ENCODE data around the gene PNKP. TPM values are rescaled to one million over a fixed set of nuclear protein-coding genes. Genes with fewer than 3 reads are reported as not detected.

The PNKP gene
- total and polyA plus RNA-seq, 9 of the 15 experiments (the other 6 are each of a cell fraction or from before 2014, with no cell fraction given): 2.8 to 85.4 (median 25.3) TPM

DNA sequence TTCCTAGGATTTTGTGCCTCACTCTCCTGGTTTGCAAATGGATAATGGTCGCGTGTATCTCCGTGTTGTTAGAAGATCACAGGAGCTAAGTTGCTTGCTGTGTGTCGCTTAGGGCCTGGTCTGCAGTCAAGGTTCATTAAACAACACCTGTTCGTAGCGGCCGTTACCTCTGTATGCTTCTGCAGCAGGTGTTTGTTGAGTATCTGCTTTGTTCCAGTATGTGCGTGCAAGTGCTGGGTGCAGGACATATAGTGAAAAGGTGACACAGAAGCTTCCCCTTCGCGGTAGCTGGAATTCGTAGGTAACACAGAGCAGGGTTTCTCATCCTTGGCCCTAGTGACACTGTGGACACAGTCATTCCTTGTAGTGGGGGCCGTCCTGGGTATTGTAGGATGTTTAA, 43.9 kb downstream of the PNKP start (continued):
- TF ChIP-seq, protein P1, sequence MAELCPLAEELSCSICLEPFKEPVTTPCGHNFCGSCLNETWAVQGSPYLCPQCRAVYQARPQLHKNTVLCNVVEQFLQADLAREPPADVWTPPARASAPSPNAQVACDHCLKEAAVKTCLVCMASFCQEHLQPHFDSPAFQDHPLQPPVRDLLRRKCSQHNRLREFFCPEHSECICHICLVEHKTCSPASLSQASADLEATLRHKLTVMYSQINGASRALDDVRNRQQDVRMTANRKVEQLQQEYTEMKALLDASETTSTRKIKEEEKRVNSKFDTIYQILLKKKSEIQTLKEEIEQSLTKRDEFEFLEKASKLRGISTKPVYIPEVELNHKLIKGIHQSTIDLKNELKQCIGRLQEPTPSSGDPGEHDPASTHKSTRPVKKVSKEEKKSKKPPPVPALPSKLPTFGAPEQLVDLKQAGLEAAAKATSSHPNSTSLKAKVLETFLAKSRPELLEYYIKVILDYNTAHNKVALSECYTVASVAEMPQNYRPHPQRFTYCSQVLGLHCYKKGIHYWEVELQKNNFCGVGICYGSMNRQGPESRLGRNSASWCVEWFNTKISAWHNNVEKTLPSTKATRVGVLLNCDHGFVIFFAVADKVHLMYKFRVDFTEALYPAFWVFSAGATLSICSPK (IDR thresholded peaks at IDR 0.05; ENCODE audit: borderline replicate concordance): no peak
- no peak for TF ChIP-seq ZNF668 (CRISPR knock-in tag; IDR thresholded peaks at IDR 0.05)
- TF ChIP-seq YY1 (IDR thresholded peaks at IDR 0.05; ENCODE audit: borderline replicate concordance in 1 of 3, control insufficient read depth in 1 of 3, extremely low read depth in 1 of 3, insufficient read depth in 3 of 3, insufficient read length in 1 of 3, insufficient replicate concordance in 2 of 3, low read depth in 1 of 3, low read length in 2 of 3): no peak
- TF ChIP-seq, protein P2, sequence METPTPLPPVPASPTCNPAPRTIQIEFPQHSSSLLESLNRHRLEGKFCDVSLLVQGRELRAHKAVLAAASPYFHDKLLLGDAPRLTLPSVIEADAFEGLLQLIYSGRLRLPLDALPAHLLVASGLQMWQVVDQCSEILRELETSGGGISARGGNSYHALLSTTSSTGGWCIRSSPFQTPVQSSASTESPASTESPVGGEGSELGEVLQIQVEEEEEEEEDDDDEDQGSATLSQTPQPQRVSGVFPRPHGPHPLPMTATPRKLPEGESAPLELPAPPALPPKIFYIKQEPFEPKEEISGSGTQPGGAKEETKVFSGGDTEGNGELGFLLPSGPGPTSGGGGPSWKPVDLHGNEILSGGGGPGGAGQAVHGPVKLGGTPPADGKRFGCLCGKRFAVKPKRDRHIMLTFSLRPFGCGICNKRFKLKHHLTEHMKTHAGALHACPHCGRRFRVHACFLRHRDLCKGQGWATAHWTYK (CRISPR knock-in tag; IDR thresholded peaks at IDR 0.05): no peak
- no peak for TF ChIP-seq STAT5A (IDR thresholded peaks at IDR 0.05; ENCODE audit: borderline replicate concordance, low read length)

DNA sequence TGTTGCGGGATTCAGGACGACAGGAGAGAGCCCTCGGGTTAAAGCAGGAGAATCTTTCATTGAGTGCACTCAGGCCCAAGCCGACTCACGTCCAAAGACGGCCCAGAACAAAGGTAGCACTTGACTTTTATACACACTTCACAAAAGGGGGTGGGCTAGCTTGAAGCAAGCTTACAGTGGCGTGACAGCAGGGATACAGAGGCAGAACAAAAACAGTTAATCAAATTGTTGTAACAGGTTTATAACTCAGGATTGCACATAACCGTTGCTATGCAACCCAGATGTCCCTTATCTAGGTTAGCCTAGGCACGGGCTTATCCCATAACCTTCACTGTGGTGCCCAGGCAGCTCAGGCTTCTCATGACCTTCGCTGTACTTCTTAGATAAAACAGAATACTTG, 47.3 kb downstream of the PNKP start:
- no peak for ATAC-seq
- 15% methylated on average over 10 of the region's 10 CpGs for WGBS (ENCODE audit: insufficient coverage, low coverage, missing lambda C conversion rate)
- Histone ChIP-seq H3K27ac (ENCODE audit: extremely low read depth, low read depth, low read length) (no peak overlapping the region), H3K27me3 (ENCODE audit: control insufficient read depth in 2 of 2, insufficient read depth in 2 of 2, low read length in 2 of 2) (no peaks in the 10 kb centered on the region), H3K36me3 (ENCODE audit: control insufficient read depth, insufficient read depth, low read length) (peaks cover 35% of the 10 kb centered on the region), H3K4me2 (ENCODE audit: insufficient read depth, low read length) (peak overlapping the region; percentile 40), H3K9me3 (replicated peaks; ENCODE audit: control insufficient read depth, insufficient read depth, low read depth, low read length) (no peaks in the 10 kb centered on the region), H2AFZ (ENCODE audit: low read depth, low read length) (no peak overlapping the region), H3K4me3 (no peak overlapping the region), H3K79me2 (ENCODE audit: control insufficient read depth, insufficient read depth, low read length) (peaks cover 53% of the 10 kb centered on the region), H3K9me1 (ENCODE audit: control insufficient read depth, insufficient read depth, low read length) (no peaks in the 10 kb centered on the region), H4K20me1 (replicated peaks; ENCODE audit: control insufficient read depth, insufficient read depth, low read length) (0 out of 2 replicates have a peak, but pooled peaks cover 3% of the 10 kb centered on the region), H3K4me1 (replicated peaks in 1 of 2; ENCODE audit: control insufficient read depth in 2 of 2, insufficient read depth in 2 of 2, low read length in 2 of 2) (peaks cover 17 to 36% of the 10 kb centered on the region in 2 experiments), H3K9ac (ENCODE audit: insufficient read depth in 1 of 2, low read depth in 2 of 2, low read length in 2 of 2) (peak overlapping the region; percentile 7 to 95; a peak in 1 of 4 replicates)
- intact Hi-C loops (cut with micrococcal nuclease) (no loop called here), in situ Hi-C loops (cut with MboI) (no loop called here)
- DNase-seq (ENCODE audit: extremely low read depth in 1 of 4, low spot score in 3 of 4): peak in 2 of 4 experiments; percentile 38 to 74
- POLR2A ChIA-PET: interaction anchor here (0.9 to 1.2 kb wide), 5 partner anchors 10 to 49 kb away, joined by 3 to 9 read pairs (median 6); partner anchors contain the start of gene PTOV1
- CTCF ChIA-PET (ENCODE audit: low intra/inter-chr PET ratio): no interaction called here
- BruUV-seq (replicated peaks): no TSS peak
- FAIRE-seq: peak; percentile 82
- TF ChIP-seq XRCC5 (IDR thresholded peaks at IDR 0.05; ENCODE audit: low read depth, low read length): no peak
- TF ChIP-seq GTF2A2 (tag; IDR thresholded peaks at IDR 0.05): no peak
